CD14-positive monocyte (primary cell): ENCODE data around the gene MIPOL1. TPM values are rescaled to one million over a fixed set of nuclear protein-coding genes. Genes with fewer than 3 reads are reported as not detected.

Source experiments
- DNase-seq, 3 donors: peaks; one replicate each; pipeline ENCODE4 v3.0.0-alpha.2; 2011 to 2022
- H2AFZ ChIP-seq: 2 replicates; pipeline ENCODE4 v1.6.0; 2012; ENCODE audit warnings: mild to moderate bottlenecking, low read depth, low read length, inconsistent platforms; ENCODE audit not compliant: insufficient read depth, poor library complexity, severe bottlenecking
- H3K27ac ChIP-seq, 2 donors: 1 replicate in 1 of 2; 2 replicates in 1 of 2; pipeline ENCODE4 v1.5.1; 2012 to 2013; ENCODE audit warnings: low read length in 2 of 2, control low read depth in 1 of 2, inconsistent platforms in 1 of 2, low read depth in 1 of 2, mild to moderate bottlenecking in 1 of 2
- H3K27me3 ChIP-seq, 2 donors: one replicate each; pipeline versions ENCODE4 v1.6.0 to v1.6.1; 2011 to 2013; ENCODE audit warnings: low read length in 2 of 2; ENCODE audit not compliant: control insufficient read depth in 2 of 2, insufficient read depth in 2 of 2
- H3K36me3 ChIP-seq, 2 donors: replicated peaks in 1 of 2; 1 replicate in 1 of 2; 2 replicates in 1 of 2; pipeline versions ENCODE4 v1.5.1 to v1.6.1; 2012 to 2013; ENCODE audit warnings: low read length in 2 of 2, control low read depth in 1 of 2, inconsistent platforms in 1 of 2, mild to moderate bottlenecking in 1 of 2; ENCODE audit not compliant: insufficient read depth in 2 of 2, control insufficient read depth in 1 of 2
- H3K4me1 ChIP-seq, 2 donors: 1 replicate in 1 of 2; 2 replicates in 1 of 2; pipeline versions ENCODE4 v1.5.1 to v1.6.1; 2012 to 2013; ENCODE audit warnings: low read length in 2 of 2, control low read depth in 1 of 2, inconsistent platforms in 1 of 2, mild to moderate bottlenecking in 1 of 2, moderate library complexity in 1 of 2; ENCODE audit not compliant: insufficient read depth in 2 of 2, control insufficient read depth in 1 of 2
- H3K4me2 ChIP-seq: replicated peaks from 2 replicates; pipeline ENCODE3; 2012; ENCODE audit warnings: low read length, moderate library complexity, mild to moderate bottlenecking; ENCODE audit not compliant: poor library complexity, severe bottlenecking; ENCODE audit errors: extremely low read depth
- H3K4me3 ChIP-seq, 3 experiments: fragments of 200-600 bp in 1 of 3; sonication (generic) in 1 of 3; replicated peaks in 1 of 3; 1 replicate in 2 of 3; 2 replicates in 1 of 3; pipeline ENCODE4 v1.5.1; 2011 to 2013; ENCODE audit warnings: low read length in 3 of 3, mild to moderate bottlenecking in 3 of 3, control low read depth in 2 of 3, low read depth in 2 of 3, inconsistent platforms in 1 of 3, moderate library complexity in 1 of 3
- H3K79me2 ChIP-seq: 2 replicates; pipeline ENCODE4 v1.6.0; 2012; ENCODE audit warnings: mild to moderate bottlenecking, control low read depth, inconsistent platforms, low read length, moderate library complexity; ENCODE audit not compliant: insufficient read depth
- H3K9ac ChIP-seq: 2 replicates; pipeline ENCODE4 v1.6.0; 2017; ENCODE audit warnings: low read length, mild to moderate bottlenecking; ENCODE audit not compliant: insufficient read depth, poor library complexity, severe bottlenecking
- H3K9me3 ChIP-seq, 2 donors: replicated peaks in 1 of 2; 1 replicate in 1 of 2; 2 replicates in 1 of 2; pipeline versions ENCODE4 v1.5.1 to v1.6.1; 2012 to 2013; ENCODE audit warnings: low read length in 2 of 2, control low read depth in 1 of 2; ENCODE audit not compliant: control insufficient read depth in 1 of 2, insufficient read depth in 1 of 2
- H4K20me1 ChIP-seq: 2 replicates; pipeline ENCODE4 v1.6.0; 2012; ENCODE audit warnings: mild to moderate bottlenecking, low read length, control low read depth, moderate library complexity; ENCODE audit not compliant: insufficient read depth
- H3K27ac Mint-ChIP-seq, 7 donors: one replicate each; pipeline ENCODE4 v1.8.0; 2020; ENCODE audit warnings: mild to moderate bottlenecking in 7 of 7, mixed read lengths in 7 of 7, moderate library complexity in 6 of 7, inconsistent platforms in 2 of 7
- H3K27me3 Mint-ChIP-seq, 3 donors: one replicate each; pipeline ENCODE4 v1.8.0; 2021 to 2022; ENCODE audit warnings: low read depth in 3 of 3, mild to moderate bottlenecking in 3 of 3, mixed read lengths in 3 of 3, moderate library complexity in 3 of 3, inconsistent platforms in 1 of 3
- H3K36me3 Mint-ChIP-seq, 2 donors: one replicate each; pipeline ENCODE4 v1.8.0; 2020; ENCODE audit warnings: mixed read lengths in 2 of 2, inconsistent platforms in 1 of 2, mild to moderate bottlenecking in 1 of 2
- H3K4me1 Mint-ChIP-seq: one replicate; pipeline ENCODE4 v1.8.0; 2020; ENCODE audit warnings: mild to moderate bottlenecking, mixed read lengths
- H3K4me3 Mint-ChIP-seq, 2 donors: one replicate each; pipeline ENCODE4 v1.8.0; 2020; ENCODE audit warnings: mild to moderate bottlenecking in 2 of 2, mixed read lengths in 2 of 2, moderate library complexity in 1 of 2
- H3K9me3 Mint-ChIP-seq, 7 donors: one replicate each; pipeline ENCODE4 v1.8.0; 2020 to 2022; ENCODE audit warnings: mixed read lengths in 7 of 7, mild to moderate bottlenecking in 6 of 7, moderate library complexity in 6 of 7, inconsistent platforms in 2 of 7
- WGBS: methylation state at CpG from one replicate; pipeline ENCODE4 v1.1.5; 2013; ENCODE audit warnings: missing lambda C conversion rate; ENCODE audit not compliant: insufficient coverage; 5-methylcytosine and 5-hydroxymethylcytosine counted together
- intact Hi-C, 2 donors: fragments of 100-400 bp; cut with micrococcal nuclease; formaldehyde crosslinking; loops; one replicate each; pipeline versions ENCODE4 v1.15.0 to v1.15.1; 2023
- polyA plus RNA-seq, 3 donors: library from polyadenylated mRNA; depleted of rRNA in 1 of 3; unstranded in 2 of 3; stranded (reverse) in 1 of 3; fragments of 300-500 nt in 2 of 3; fragments of >200 nt in 1 of 3; fragmentation: Illumina TruSeq in 2 of 3; gene quantifications; 1 replicate in 2 of 3; 2 replicates in 1 of 3; pipeline ENCODE4 v1.2.3, GENCODE V29; 2012 to 2021
- TF ChIP-seq, protein P1 (sequence below): fragments of 200-600 bp; IDR thresholded peaks from one replicate; pipeline ENCODE4 v1.8.0; 2022; ENCODE audit warnings: antibody characterized with exemption, mild to moderate bottlenecking

The MIPOL1 gene
- polyA plus RNA-seq, 3 donors: not detected

- Mint-ChIP-seq H3K27ac (no peak overlapping the region), H3K27me3 (peaks cover 88 to 95% (median 90%) of the 10 kb centered on the region in 3 donors), H3K9me3 (peaks cover 6 to 52% (median 41%) of the 10 kb centered on the region in 7 donors), H3K36me3 (peaks cover 0 to 14% of the 10 kb centered on the region in 2 donors), H3K4me3 (peak overlapping the region in 1 of 2 donors; percentile 54), H3K4me1 (peaks cover 16% of the 10 kb centered on the region)
- peaks cover 82 to 93% of the 10 kb centered on the region in 2 donors for H3K27me3 ChIP-seq
- peaks cover 0 to 73% of the 10 kb centered on the region in 2 donors for H3K9me3 ChIP-seq
- H3K27ac ChIP-seq: no peak overlapping the region
- no peak overlapping the region for H3K4me3 ChIP-seq
- DNase-seq: no peak
- no peaks in the 10 kb centered on the region for H3K79me2 ChIP-seq
- no peak overlapping the region for H3K9ac ChIP-seq
- no peaks in the 10 kb centered on the region for H4K20me1 ChIP-seq
- intact Hi-C loops: no loop called here
- WGBS: 7% methylated on average over 58 of the region's 58 CpGs
- no peak overlapping the region for H2AFZ ChIP-seq
- TF ChIP-seq, protein P1, sequence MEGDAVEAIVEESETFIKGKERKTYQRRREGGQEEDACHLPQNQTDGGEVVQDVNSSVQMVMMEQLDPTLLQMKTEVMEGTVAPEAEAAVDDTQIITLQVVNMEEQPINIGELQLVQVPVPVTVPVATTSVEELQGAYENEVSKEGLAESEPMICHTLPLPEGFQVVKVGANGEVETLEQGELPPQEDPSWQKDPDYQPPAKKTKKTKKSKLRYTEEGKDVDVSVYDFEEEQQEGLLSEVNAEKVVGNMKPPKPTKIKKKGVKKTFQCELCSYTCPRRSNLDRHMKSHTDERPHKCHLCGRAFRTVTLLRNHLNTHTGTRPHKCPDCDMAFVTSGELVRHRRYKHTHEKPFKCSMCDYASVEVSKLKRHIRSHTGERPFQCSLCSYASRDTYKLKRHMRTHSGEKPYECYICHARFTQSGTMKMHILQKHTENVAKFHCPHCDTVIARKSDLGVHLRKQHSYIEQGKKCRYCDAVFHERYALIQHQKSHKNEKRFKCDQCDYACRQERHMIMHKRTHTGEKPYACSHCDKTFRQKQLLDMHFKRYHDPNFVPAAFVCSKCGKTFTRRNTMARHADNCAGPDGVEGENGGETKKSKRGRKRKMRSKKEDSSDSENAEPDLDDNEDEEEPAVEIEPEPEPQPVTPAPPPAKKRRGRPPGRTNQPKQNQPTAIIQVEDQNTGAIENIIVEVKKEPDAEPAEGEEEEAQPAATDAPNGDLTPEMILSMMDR: no peak
- H3K36me3 ChIP-seq: no peaks in the 10 kb centered on the region
- peaks cover 9 to 15% of the 10 kb centered on the region in 2 donors for H3K4me1 ChIP-seq
- H3K4me2 ChIP-seq: no peak overlapping the region
Observed at GRCh38 chr14:37591941-37592481, 394.3 kb downstream of the MIPOL1 start.

- no peak overlapping the region for H3K4me3 ChIP-seq
- peak overlapping the region in 1 of 2 donors; percentile 77 for H3K4me3 Mint-ChIP-seq
- intact Hi-C loops: no loop called here
- peak overlapping the region in 1 of 7 donors; percentile 3 for H3K27ac Mint-ChIP-seq
- peaks cover 4 to 80% of the 10 kb centered on the region in 2 donors for H3K9me3 ChIP-seq
- no peaks in the 10 kb centered on the region for H4K20me1 ChIP-seq
- H3K79me2 ChIP-seq: no peaks in the 10 kb centered on the region
- 11% methylated on average over 33 of the region's 42 CpGs for WGBS
- H3K4me1 ChIP-seq: peaks cover 9 to 15% of the 10 kb centered on the region in 2 donors
- H3K36me3 ChIP-seq: no peaks in the 10 kb centered on the region
- H3K4me1 Mint-ChIP-seq: peaks cover 16% of the 10 kb centered on the region
- peaks cover 88 to 95% (median 90%) of the 10 kb centered on the region in 3 donors for H3K27me3 Mint-ChIP-seq
- no peak overlapping the region for H2AFZ ChIP-seq
- no peak overlapping the region for H3K9ac ChIP-seq
- no peak overlapping the region for H3K27ac ChIP-seq
- peaks cover 6 to 53% (median 44%) of the 10 kb centered on the region in 7 donors for H3K9me3 Mint-ChIP-seq
- H3K27me3 ChIP-seq: peaks cover 82 to 93% of the 10 kb centered on the region in 2 donors
- no peak for DNase-seq
- no peak overlapping the region for H3K4me2 ChIP-seq
- peaks cover 0 to 14% of the 10 kb centered on the region in 2 donors for H3K36me3 Mint-ChIP-seq
- TF ChIP-seq, protein P1: no peak
Observed at GRCh38 chr14:37592482-37593408, 395.0 kb downstream of the MIPOL1 start.
